Ascending aorta (tissue), 2 donors: ENCODE results near the gene PIK3CA. TPM values are rescaled to one million over a fixed set of nuclear protein-coding genes. Genes with fewer than 3 reads are reported as not detected.

Experiments used
- DNase-seq, 2 donors: peaks; one replicate each; pipeline ENCODE4 v3.0.0-alpha.2; 2019; ENCODE audit warnings: low spot score in 2 of 2
- H3K27ac ChIP-seq, 2 donors: fragments of 200-600 bp; sonication (generic); one replicate each; pipeline ENCODE4 v1.5.1; 2016 to 2017; ENCODE audit warnings: mild to moderate bottlenecking in 1 of 2
- H3K27me3 ChIP-seq: fragments of 200-600 bp; sonication (generic); one replicate; pipeline ENCODE4 v1.5.1; 2017
- H3K36me3 ChIP-seq, 2 donors: fragments of 200-600 bp; sonication (generic); one replicate each; pipeline ENCODE4 v1.5.1; 2016
- H3K4me1 ChIP-seq, 2 donors: fragments of 200-600 bp; sonication (generic); one replicate each; pipeline ENCODE4 v1.5.1; 2016 to 2017; ENCODE audit warnings: mild to moderate bottlenecking in 1 of 2
- H3K4me3 ChIP-seq, 2 donors: fragments of 200-600 bp; sonication (generic); one replicate each; pipeline ENCODE4 v1.5.1; 2016 to 2017; ENCODE audit warnings: mild to moderate bottlenecking in 1 of 2
- H3K9me3 ChIP-seq, 2 donors: fragments of 200-600 bp; sonication (generic); one replicate each; pipeline ENCODE4 v1.5.1; 2016
- intact Hi-C: fragments of 100-400 bp; cut with DNase I; formaldehyde crosslinking; loops from one replicate; pipeline ENCODE4 v1.15.1; 2023
- total RNA-seq: library from RNA; depleted of rRNA; stranded (reverse); fragments of >200 nt; gene quantifications from one replicate; pipeline ENCODE4 v1.1.0, GENCODE V29; 2016
- TF ChIP-seq, protein P1 (sequence below), 3 experiments: fragments of 200-600 bp in 2 of 3; fragments of 450-650 bp in 1 of 3; sonication (generic) in 2 of 3; IDR thresholded peaks; one replicate each; pipeline ENCODE4 v1.5.1; 2016 to 2019; ENCODE audit warnings: antibody characterized with exemption in 3 of 3, mild to moderate bottlenecking in 1 of 3, moderate library complexity in 1 of 3

PIK3CA gene
- total RNA-seq, 1 donor from 2014 or later, result 12.7 TPM

DNA sequence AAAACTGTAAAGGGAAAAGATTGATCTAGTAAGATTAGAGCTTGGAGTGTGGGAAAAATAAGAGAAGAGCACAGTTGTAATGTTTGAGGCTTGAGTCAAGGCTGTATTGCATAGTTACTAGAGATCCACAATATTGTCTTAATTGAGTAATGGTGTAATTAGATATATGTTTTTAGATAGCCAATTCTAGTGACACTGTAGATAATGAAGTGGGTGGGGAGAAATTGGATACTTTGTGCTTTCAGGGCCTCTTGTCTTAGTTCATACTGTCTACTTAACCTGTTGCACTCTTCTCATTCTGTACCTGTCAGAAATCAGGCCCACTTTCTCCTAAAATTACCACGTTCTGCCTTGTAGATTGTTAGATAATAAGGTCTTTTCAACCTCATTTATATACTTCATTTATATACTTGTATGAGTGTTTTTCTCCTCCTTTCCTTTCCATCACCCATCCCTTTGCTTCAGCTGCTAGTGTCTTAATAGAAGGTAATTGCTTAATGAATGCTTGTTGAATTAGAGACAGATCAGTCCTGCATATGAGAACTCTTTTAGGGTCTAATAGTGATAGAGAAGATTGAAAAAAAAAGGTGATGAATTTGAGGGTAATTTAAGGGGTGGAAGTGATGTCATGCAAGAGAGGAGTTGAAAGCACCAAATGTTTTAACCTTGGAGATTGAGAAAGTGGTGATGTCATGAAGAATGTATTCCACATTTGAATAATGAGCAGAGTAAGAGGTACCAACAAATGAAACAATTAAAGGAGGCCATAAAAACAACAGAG, 32.0 kb downstream of the PIK3CA start:
- H3K9me3 ChIP-seq, result no peaks in the 10 kb centered on the region
- no peaks in the 10 kb centered on the region for H3K36me3 ChIP-seq
- peak overlapping the region; percentile 76 to 86 for H3K27ac ChIP-seq
- intact Hi-C loops, result loop anchor here (10.0 kb wide), 1 partner anchor 475 kb away; the partner anchor contains the start of gene USP13
- no peak for DNase-seq
- TF ChIP-seq, protein P1, sequence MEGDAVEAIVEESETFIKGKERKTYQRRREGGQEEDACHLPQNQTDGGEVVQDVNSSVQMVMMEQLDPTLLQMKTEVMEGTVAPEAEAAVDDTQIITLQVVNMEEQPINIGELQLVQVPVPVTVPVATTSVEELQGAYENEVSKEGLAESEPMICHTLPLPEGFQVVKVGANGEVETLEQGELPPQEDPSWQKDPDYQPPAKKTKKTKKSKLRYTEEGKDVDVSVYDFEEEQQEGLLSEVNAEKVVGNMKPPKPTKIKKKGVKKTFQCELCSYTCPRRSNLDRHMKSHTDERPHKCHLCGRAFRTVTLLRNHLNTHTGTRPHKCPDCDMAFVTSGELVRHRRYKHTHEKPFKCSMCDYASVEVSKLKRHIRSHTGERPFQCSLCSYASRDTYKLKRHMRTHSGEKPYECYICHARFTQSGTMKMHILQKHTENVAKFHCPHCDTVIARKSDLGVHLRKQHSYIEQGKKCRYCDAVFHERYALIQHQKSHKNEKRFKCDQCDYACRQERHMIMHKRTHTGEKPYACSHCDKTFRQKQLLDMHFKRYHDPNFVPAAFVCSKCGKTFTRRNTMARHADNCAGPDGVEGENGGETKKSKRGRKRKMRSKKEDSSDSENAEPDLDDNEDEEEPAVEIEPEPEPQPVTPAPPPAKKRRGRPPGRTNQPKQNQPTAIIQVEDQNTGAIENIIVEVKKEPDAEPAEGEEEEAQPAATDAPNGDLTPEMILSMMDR (IDR thresholded peaks at IDR 0.05), result no peak
- no peaks in the 10 kb centered on the region for H3K27me3 ChIP-seq
- peaks cover 18 to 49% of the 10 kb centered on the region in 2 donors for H3K4me1 ChIP-seq
- no peak overlapping the region for H3K4me3 ChIP-seq

DNA sequence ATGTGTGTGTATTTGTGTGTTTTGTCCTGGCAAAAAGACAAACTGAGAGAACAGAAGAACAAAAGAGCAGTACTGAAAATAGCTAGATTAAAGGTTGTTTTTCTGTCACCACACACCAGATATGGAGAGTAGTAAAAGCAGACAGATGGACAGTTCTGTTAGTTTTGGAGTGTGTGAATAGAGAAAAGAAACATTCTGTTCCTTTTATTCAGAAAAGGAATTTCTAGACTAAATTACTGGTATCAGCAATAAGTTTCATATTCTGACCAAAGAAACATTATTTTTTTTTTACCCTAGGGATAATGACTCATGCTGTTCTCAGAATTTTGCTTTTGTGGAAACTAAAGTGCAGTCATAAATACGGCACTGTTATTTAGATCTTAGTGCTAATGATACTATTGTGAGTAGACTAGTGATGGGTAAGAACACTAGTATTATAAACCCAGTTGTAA, 32.9 kb downstream of the PIK3CA start:
- Histone ChIP-seq H3K27ac (peak overlapping the region; percentile 76 to 86), H3K4me1 (peaks cover 18 to 49% of the 10 kb centered on the region in 2 donors), H3K9me3 (no peaks in the 10 kb centered on the region), H3K27me3 (no peaks in the 10 kb centered on the region), H3K36me3 (no peaks in the 10 kb centered on the region), H3K4me3 (peak overlapping the region; percentile 15 to 35)
- TF ChIP-seq, protein P1 (IDR thresholded peaks at IDR 0.05), result no peak
- intact Hi-C loops, result loop anchor here (1.0 to 10.0 kb wide), 2 partner anchors 33 to 474 kb away; partner anchors contain the start of genes PIK3CA and USP13
- DNase-seq, result no peak

DNA sequence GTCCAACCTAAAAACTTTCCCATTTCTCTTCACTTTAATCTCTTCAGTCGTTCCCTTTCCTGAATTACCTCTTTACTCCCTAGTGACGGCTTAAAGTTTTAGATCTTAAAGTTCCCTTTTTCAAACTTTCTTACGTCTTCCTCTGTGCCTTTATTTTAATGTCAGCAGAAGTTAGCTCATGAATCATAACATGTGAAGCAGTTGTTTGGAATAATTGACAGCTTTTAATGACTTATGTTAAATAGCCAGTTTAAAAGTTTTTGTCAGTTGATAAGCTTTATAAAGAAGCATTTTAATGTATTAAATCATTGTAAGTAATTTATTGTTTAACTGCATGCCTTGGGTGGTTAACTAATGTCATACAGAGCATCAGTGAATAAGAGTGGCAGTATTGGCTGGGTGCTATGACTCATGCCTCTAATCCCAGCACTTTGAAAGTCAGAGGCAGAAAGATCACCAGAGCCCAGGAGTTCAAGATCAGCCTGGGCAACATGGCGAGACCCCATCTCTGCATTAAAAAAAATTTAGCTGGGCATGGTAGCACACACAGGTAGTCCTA, 33.9 kb downstream of the PIK3CA start:
- Histone ChIP-seq H3K27me3 (no peaks in the 10 kb centered on the region), H3K9me3 (no peaks in the 10 kb centered on the region), H3K4me1 (peaks cover 18 to 49% of the 10 kb centered on the region in 2 donors), H3K27ac (peak overlapping the region; percentile 68 to 76), H3K4me3 (peak overlapping the region in 1 of 2 donors; percentile 35), H3K36me3 (no peaks in the 10 kb centered on the region)
- TF ChIP-seq, protein P1 (IDR thresholded peaks at IDR 0.05), result no peak
- intact Hi-C loops, result loop anchor here (1.0 to 10.0 kb wide), 2 partner anchors 34 to 473 kb away; partner anchors contain the start of genes PIK3CA and USP13
- DNase-seq, result no peak

DNA sequence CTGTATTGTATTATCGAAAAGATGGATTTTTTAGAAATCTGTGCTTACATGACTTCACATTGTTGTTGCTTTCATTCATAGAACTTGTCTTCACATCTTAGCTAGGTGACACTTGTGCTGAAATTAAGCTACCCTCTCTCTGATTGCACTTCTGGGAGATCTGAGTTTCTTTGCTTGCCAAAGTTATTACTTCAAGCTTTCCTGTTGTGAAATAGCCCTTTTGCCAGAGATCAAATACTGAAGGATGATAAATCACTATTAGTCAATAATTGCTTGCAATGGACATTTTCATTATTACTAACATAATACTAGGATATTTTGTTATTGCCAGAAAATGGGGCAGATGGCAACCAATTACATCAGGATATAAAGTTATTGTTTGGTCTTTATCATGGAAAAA, 34.7 kb downstream of the PIK3CA start:
- Histone ChIP-seq H3K27me3 (no peaks in the 10 kb centered on the region), H3K9me3 (no peaks in the 10 kb centered on the region), H3K4me1 (peaks cover 15 to 49% of the 10 kb centered on the region in 2 donors), H3K27ac (peak overlapping the region in 1 of 2 donors; percentile 76), H3K4me3 (no peak overlapping the region), H3K36me3 (no peaks in the 10 kb centered on the region)
- intact Hi-C loops, result loop anchor here (10.0 kb wide), 1 partner anchor 472 kb away; the partner anchor contains the start of gene USP13
- DNase-seq, result no peak
- TF ChIP-seq, protein P1 (IDR thresholded peaks at IDR 0.05), result no peak

DNA sequence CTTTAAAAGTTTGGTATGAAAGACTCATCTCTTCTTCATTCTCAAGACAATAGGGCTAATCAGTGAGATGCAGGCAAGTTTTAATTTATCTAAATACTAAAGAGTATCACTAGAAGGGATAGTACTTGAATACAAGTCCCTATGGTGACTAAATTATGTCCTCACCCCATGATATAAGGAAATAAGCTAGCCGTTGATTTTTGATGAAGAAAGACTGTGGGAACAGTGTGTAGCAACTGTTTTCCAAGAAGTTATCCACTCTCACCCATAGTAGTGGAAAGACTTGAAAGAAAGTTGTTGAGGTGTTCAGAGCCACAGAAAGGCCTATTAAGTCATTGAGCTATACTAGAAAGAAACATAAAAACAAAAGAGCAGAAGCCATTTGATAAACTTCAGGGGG, 36.7 kb downstream of the PIK3CA start:
- intact Hi-C loops, result loop anchor here (10.0 kb wide), 1 partner anchor 470 kb away; the partner anchor contains the start of gene USP13
- TF ChIP-seq, protein P1 (IDR thresholded peaks at IDR 0.05), result no peak

More for the DNA sequence above, 36.7 kb downstream of the PIK3CA start:
- Histone ChIP-seq H3K27me3 (no peaks in the 10 kb centered on the region), H3K4me1 (peaks cover 12 to 39% of the 10 kb centered on the region in 2 donors), H3K4me3 (no peak overlapping the region), H3K36me3 (no peaks in the 10 kb centered on the region), H3K27ac (no peak overlapping the region), H3K9me3 (no peaks in the 10 kb centered on the region)
- DNase-seq, result no peak
